ENCODE measurements around the gene NKD1. TPM values are rescaled to one million over a fixed set of nuclear protein-coding genes. Genes with fewer than 3 reads are reported as not detected.

The NKD1 gene
- total RNA-seq, 1 experiment from 2014 or later: 11.4 TPM

DNA sequence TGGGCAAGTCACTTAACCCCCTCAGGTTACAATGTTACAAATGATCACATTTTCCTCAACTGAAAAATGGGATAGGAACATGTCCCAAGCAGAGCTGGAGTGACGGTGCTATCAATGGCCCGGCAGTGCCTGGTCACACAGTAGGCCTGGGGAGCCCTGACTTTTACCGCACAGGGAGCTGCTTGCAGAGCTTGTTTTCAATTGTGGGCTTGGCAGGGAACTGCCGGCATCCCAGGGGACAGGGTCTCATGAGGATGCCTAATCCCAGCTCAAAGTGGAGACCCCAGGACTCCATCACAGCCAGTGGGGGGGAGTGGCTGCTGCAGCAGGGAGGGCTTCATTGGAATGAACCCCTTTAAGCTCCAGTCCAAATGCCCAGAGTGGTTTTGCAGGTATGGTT is 121.5 kb downstream of the NKD1 start:
- BruUV-seq (replicated peaks): no TSS peak
- H3K79me2 ChIP-seq (ENCODE audit: insufficient read depth, low read length): no peaks in the 10 kb centered on the region
- no peaks in the 10 kb centered on the region for H3K36me3 ChIP-seq (ENCODE audit: control insufficient read depth in 1 of 2, insufficient read depth in 2 of 2, low read length in 2 of 2)
- no peak overlapping the region for H3K9ac ChIP-seq (ENCODE audit: low read length)
- TF ChIP-seq, protein P1, sequence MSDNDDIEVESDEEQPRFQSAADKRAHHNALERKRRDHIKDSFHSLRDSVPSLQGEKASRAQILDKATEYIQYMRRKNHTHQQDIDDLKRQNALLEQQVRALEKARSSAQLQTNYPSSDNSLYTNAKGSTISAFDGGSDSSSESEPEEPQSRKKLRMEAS (IDR thresholded peaks at IDR 0.05): no peak
- H2AFZ ChIP-seq (ENCODE audit: low read depth, low read length, poor library complexity, severe bottlenecking): no peak overlapping the region
- no peak overlapping the region for H3K27ac ChIP-seq (ENCODE audit: low read depth, low read length)
- H3K4me3 ChIP-seq (replicated peaks in 1 of 2; ENCODE audit: low read depth in 1 of 2, low read length in 2 of 2): no peak overlapping the region
- no peak overlapping the region for H3K4me2 ChIP-seq (ENCODE audit: low read length)
- intact Hi-C loops (cut with micrococcal nuclease): loop anchor here (5.0 to 10.0 kb wide), 4 partner anchors 347 to 1315 kb away; no protein-coding TSS in a partner anchor
- no peaks in the 10 kb centered on the region for H3K9me2 ChIP-seq (ENCODE audit: insufficient read depth)
- ChIA-PET RAD21 (ENCODE audit: low non-redundant PET in 1 of 2, low total read pairs in 2 of 2, uncharacterized antibody in 2 of 2, unreplicated experiment in 2 of 2) (no interaction called here), CTCF (interaction anchor here (0.8 to 3.8 kb wide), 2 partner anchors 9 to 137 kb away, joined by 3 to 36 read pairs; no protein-coding TSS in a partner anchor), POLR2A (no interaction called here)
- DNase-seq (ENCODE audit: low read depth, low spot score) (no peak), ATAC-seq (no peak)
- peaks cover 10 to 23% of the 10 kb centered on the region in 2 experiments; a peak in 3 of 4 replicates for H3K9me3 ChIP-seq (ENCODE audit: control insufficient read depth in 1 of 2, insufficient read depth in 1 of 2, low read depth in 1 of 2, low read length in 2 of 2)
- H4K20me1 ChIP-seq (ENCODE audit: insufficient read depth): no peaks in the 10 kb centered on the region
- H3K27me3 ChIP-seq (ENCODE audit: insufficient read depth, low read length): no peaks in the 10 kb centered on the region
- peaks cover 0 to 5% of the 10 kb centered on the region in 2 experiments; a peak in 1 of 4 replicates for H3K4me1 ChIP-seq (ENCODE audit: control insufficient read depth in 1 of 2, insufficient read depth in 2 of 2, low read length in 2 of 2)

DNA sequence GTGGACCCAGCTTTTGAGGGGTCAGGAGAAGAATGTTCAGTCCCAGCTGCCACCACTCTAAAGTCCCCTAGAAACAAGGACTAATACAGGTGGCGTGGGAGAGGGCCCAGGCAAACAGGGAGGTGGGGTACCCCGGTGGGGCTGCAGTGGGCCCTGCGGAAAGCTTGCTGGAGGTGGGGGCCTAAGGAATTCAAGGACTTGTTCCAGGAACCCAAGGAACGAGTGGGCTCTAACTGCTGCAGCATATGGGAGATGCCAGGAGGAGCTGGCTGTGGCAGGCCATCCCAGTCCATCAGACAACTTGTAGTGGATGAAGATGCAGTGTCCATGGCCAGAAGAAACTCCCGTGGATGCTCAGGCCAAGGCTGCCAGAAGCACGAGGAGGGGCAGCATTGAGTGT is 122.3 kb downstream of the NKD1 start:
- TF ChIP-seq EZH2phosphoT487 (IDR thresholded peaks at IDR 0.05; ENCODE audit: borderline replicate concordance) (no peak), EZH2 (IDR thresholded peaks at IDR 0.05) (no peak), ELF1 (IDR thresholded peaks at IDR 0.05; ENCODE audit: borderline replicate concordance, low read depth) (no peak), SRF (IDR thresholded peaks at IDR 0.05; ENCODE audit: low read depth) (no peak), POLR2AphosphoS5 (IDR thresholded peaks at IDR 0.05; ENCODE audit: low read depth, low read length) (no peak), POLR2A (IDR thresholded peaks at IDR 0.05; ENCODE audit: borderline replicate concordance, extremely low read depth, insufficient read depth, insufficient read length) (no peak)
- TF ChIP-seq, protein P2, sequence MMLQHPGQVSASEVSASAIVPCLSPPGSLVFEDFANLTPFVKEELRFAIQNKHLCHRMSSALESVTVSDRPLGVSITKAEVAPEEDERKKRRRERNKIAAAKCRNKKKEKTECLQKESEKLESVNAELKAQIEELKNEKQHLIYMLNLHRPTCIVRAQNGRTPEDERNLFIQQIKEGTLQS (IDR thresholded peaks at IDR 0.05): no peak
- CTCF ChIA-PET: interaction anchor here (3.8 kb wide), 1 partner anchor 136 kb away, joined by 36 read pairs; no protein-coding TSS in a partner anchor
- Histone ChIP-seq H3K9ac (ENCODE audit: low read length) (no peak overlapping the region), H3K4me2 (ENCODE audit: low read length) (no peak overlapping the region), H3K27ac (ENCODE audit: low read depth, low read length) (no peak overlapping the region), H3K4me3 (replicated peaks in 1 of 2; ENCODE audit: low read depth in 1 of 2, low read length in 2 of 2) (no peak overlapping the region), H4K20me1 (ENCODE audit: insufficient read depth) (no peaks in the 10 kb centered on the region), H3K9me2 (ENCODE audit: insufficient read depth) (no peaks in the 10 kb centered on the region), H3K36me3 (ENCODE audit: control insufficient read depth in 1 of 2, insufficient read depth in 2 of 2, low read length in 2 of 2) (no peaks in the 10 kb centered on the region), H3K79me2 (ENCODE audit: insufficient read depth, low read length) (no peaks in the 10 kb centered on the region), H3K27me3 (ENCODE audit: insufficient read depth, low read length) (no peaks in the 10 kb centered on the region), H2AFZ (ENCODE audit: low read depth, low read length, poor library complexity, severe bottlenecking) (no peak overlapping the region), H3K4me1 (ENCODE audit: control insufficient read depth in 1 of 2, insufficient read depth in 2 of 2, low read length in 2 of 2) (no peaks in the 10 kb centered on the region), H3K9me3 (ENCODE audit: control insufficient read depth in 1 of 2, insufficient read depth in 1 of 2, low read depth in 1 of 2, low read length in 2 of 2) (peaks cover 10 to 23% of the 10 kb centered on the region in 2 experiments; a peak in 3 of 4 replicates)
- DNase-seq (ENCODE audit: low read depth, low spot score) (no peak), ATAC-seq (no peak)
- intact Hi-C loops (cut with micrococcal nuclease): loop anchor here (10.0 kb wide), 2 partner anchors 536 to 1314 kb away; no protein-coding TSS in a partner anchor
- RAD21 ChIA-PET (ENCODE audit: low non-redundant PET in 1 of 2, low total read pairs in 2 of 2, uncharacterized antibody in 2 of 2, unreplicated experiment in 2 of 2): no interaction called here
- BruUV-seq (replicated peaks): no TSS peak
- POLR2A ChIA-PET: no interaction called here
